Right lobe of liver (tissue), 6 donors: ENCODE measurements around the gene RNF138. TPM values are rescaled to one million over a fixed set of nuclear protein-coding genes. Genes with fewer than 3 reads are reported as not detected.

ENCODE experiments used
- ATAC-seq, 4 donors: fragments of 200-7000 bp; cut with Tn5 transposase; one replicate each; pipeline ENCODE4 v1.9.1; 2020; ENCODE audit warnings: mild to moderate bottlenecking in 4 of 4, moderate library complexity in 4 of 4
- DNase-seq, 3 donors: peaks; one replicate each; pipeline ENCODE4 v3.0.0-alpha.2; 2020
- H3K27ac ChIP-seq, 3 donors: fragments of 200-600 bp; one replicate each; pipeline ENCODE4 v1.8.0; 2022
- H3K27me3 ChIP-seq, 2 donors: fragments of 200-600 bp; one replicate each; pipeline ENCODE4 v1.8.0; 2022
- H3K36me3 ChIP-seq, 4 donors: fragments of 200-600 bp; sonication (generic) in 1 of 4; one replicate each; pipeline versions ENCODE4 v1.5.1 to v1.8.0; 2017 to 2022; ENCODE audit warnings: control low read depth in 1 of 4
- H3K4me1 ChIP-seq, 4 donors: fragments of 200-600 bp; sonication (generic) in 1 of 4; one replicate each; pipeline versions ENCODE4 v1.5.1 to v1.8.0; 2017 to 2022; ENCODE audit warnings: control low read depth in 1 of 4
- H3K4me3 ChIP-seq, 3 donors: fragments of 200-600 bp; one replicate each; pipeline ENCODE4 v1.8.0; 2022
- H3K9me3 ChIP-seq, 4 donors: fragments of 200-600 bp; sonication (generic) in 1 of 4; one replicate each; pipeline versions ENCODE4 v1.5.1 to v1.8.0; 2017 to 2022; ENCODE audit warnings: control low read depth in 1 of 4
- CTCF ChIP-seq, 4 donors: fragments of 200-600 bp in 3 of 4; fragments of 450-650 bp in 1 of 4; IDR thresholded peaks; one replicate each; pipeline versions ENCODE4 v1.5.1 to v1.8.0; 2016 to 2022; ENCODE audit warnings: antibody characterized with exemption in 4 of 4, mild to moderate bottlenecking in 2 of 4
- POLR2A ChIP-seq: fragments of 450-650 bp; IDR thresholded peaks from one replicate; pipeline ENCODE4 v1.6.1; 2017; ENCODE audit warnings: antibody characterized with exemption, mild to moderate bottlenecking
- WGBS: methylation state at CpG from one replicate; pipeline ENCODE4 v1.1.6; 2018; ENCODE audit warnings: low coverage, low lambda C conversion rate; ENCODE audit not compliant: insufficient coverage; ENCODE audit errors: missing lambda C conversion rate; 5-methylcytosine and 5-hydroxymethylcytosine counted together
- intact Hi-C, 2 donors: fragments of 100-400 bp; cut with DNase I; formaldehyde crosslinking; loops; one replicate each; pipeline versions ENCODE4 v1.11.2 to v1.14.1; 2022
- total RNA-seq, 6 experiments: library from RNA; depleted of rRNA in 2 of 6; stranded (reverse); fragments of >200 nt in 2 of 6; fragmentation: NEBNext Ultra II Directional in 3 of 6; extraction: Animal tissue kit (Norgen Biotek cat#: 25700) in 3 of 6; gene quantifications; one replicate each; pipeline versions ENCODE4 v1.1.0 to v1.2.4, GENCODE V29; 2016 to 2023
- donor health status: DM: no; HTN: yes; CAD: no.
- donor health status: DM: no; HTN: no; CAD: no.
- donor health status: DM: no; HTN: no; CAD: no.
- donor health status: DM: no; HTN: yes; CAD: no.
- donor health status: DM: no; HTN: yes; CAD: no.

The RNF138 gene
- total RNA-seq, 6 experiments from 2014 or later = 9.3 to 17.5 (median 12.7) TPM

- 29% methylated on average over 1 of the region's 1 CpG for WGBS
These were observed 46.8 kb downstream of the RNF138 start for GRCh38 chr18:32138332-32138982.

DNA sequence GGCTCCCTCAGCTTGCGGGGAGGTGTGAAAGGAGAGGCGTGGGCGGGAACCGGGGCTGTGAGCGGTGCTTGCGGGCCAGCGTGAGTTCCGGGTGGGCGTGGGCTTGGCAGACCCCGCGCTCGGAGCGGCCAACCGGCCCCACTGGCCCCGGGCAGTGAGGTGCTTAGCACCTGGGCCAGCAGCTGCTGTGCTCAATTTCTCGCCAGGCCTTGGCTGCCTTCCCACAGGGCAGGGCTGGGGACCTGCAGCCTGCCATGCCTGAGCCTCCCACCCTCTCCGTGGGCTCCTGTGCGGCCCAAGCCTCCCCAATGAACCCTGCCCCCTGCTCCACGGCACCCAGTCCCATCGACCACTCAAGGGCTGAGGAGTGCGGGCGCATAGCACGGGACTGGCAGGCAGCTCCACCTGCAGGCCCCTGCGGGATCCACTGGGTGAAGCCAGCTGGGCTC is 48.2 kb downstream of the RNF138 start:
- H3K4me1 ChIP-seq = no peaks in the 10 kb centered on the region
- no peaks in the 10 kb centered on the region for H3K27me3 ChIP-seq
- H3K27ac ChIP-seq = no peak overlapping the region
- H3K4me3 ChIP-seq = no peak overlapping the region
- DNase-seq (no peak), ATAC-seq (no peak)
- intact Hi-C loops = no loop called here
- no peak for TF ChIP-seq POLR2A
- no peak for TF ChIP-seq CTCF (IDR thresholded peaks at IDR 0.05)
- 94% methylated on average over 14 of the region's 24 CpGs for WGBS
- H3K9me3 ChIP-seq = no peaks in the 10 kb centered on the region
- no peaks in the 10 kb centered on the region for H3K36me3 ChIP-seq

More at GRCh38 chr18:32138332-32138982, 46.8 kb downstream of the RNF138 start:
- Histone ChIP-seq H3K36me3 (no peaks in the 10 kb centered on the region), H3K4me1 (no peaks in the 10 kb centered on the region), H3K4me3 (no peak overlapping the region), H3K27me3 (no peaks in the 10 kb centered on the region), H3K27ac (no peak overlapping the region), H3K9me3 (no peaks in the 10 kb centered on the region)
- ATAC-seq = no peak
- DNase-seq = no peak
- intact Hi-C loops = no loop called here
- no peak for TF ChIP-seq CTCF (IDR thresholded peaks at IDR 0.05)
- no peak for TF ChIP-seq POLR2A

DNA sequence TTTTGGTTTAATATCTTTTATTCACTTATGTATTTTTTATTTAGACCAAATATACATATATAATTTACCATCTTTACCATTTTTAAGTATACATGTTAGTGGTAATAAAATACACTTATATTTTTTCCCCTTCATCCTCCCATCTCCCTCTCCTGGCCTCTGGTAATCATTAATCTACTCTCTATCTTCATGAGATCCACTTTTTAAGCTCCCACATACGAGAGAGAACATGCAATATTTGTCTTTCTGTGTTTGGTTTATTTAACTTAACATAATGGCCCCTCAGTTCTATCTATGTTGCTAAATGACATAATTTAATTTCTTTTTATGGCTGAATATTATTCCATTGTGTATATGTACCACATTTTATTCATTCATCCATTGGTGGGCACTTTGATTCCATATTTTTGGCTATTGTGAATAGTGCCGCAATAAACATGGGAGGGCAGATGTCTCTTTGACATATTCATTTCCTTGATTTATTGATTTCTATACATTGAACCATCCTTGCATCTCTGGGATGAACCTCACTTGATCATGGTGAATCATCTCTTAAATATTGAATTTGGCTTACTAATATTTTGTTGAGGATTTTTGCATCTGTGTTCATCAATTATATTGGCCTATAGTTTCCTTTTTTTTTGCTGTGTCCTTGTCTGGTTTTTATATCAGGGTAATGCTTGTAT is 56.7 kb downstream of the RNF138 start:
- no peaks in the 10 kb centered on the region for H3K9me3 ChIP-seq
- H3K27ac ChIP-seq = no peak overlapping the region
- intact Hi-C loops = no loop called here
- WGBS = 34% methylated on average over 2 of the region's 2 CpGs
- no peak overlapping the region for H3K4me3 ChIP-seq
- DNase-seq (no peak), ATAC-seq (peak in 2 of 4 donors; percentile 61 to 70)
- no peaks in the 10 kb centered on the region for H3K27me3 ChIP-seq
- TF ChIP-seq CTCF (IDR thresholded peaks at IDR 0.05) (no peak), POLR2A (no peak)
- H3K36me3 ChIP-seq = no peaks in the 10 kb centered on the region
- H3K4me1 ChIP-seq = no peaks in the 10 kb centered on the region

DNA sequence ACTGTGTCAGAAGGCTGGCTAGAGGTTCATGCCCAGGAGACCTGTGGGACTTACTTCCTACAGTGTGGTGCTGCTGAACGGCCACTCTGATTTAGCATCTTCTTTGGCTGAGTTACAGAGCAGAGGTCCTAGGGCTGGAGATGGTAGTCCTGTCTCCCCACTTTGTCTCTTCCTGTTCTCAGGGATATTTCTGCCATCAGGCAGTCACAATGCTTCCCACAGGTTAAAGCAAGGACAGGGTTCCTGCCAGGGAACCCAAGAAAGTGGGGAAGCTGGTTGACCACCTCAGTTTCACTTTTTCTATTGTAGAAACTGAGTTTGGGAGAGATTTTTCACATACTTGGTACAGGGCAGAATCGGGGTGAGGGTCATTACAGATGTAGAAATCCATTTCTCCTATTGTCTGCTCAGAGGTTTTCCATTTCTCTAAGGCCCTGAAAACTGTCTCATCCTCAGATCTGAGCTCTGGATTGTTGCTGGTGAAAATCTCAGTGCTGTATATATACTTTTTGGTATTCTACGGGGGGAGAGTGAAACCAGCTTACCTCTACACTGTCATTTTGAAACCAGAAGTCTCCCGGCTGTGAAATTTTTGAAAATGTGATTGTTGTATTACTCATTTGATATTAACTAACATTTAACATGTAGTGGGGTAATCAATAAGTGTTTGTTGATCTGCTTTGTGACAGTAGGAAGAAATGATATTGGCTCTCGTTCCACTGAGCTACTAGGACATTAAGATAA is 61.2 kb downstream of the RNF138 start:
- TF ChIP-seq CTCF (IDR thresholded peaks at IDR 0.05) (no peak), POLR2A (no peak)
- Histone ChIP-seq H3K27ac (no peak overlapping the region), H3K36me3 (no peaks in the 10 kb centered on the region), H3K9me3 (no peaks in the 10 kb centered on the region), H3K4me1 (no peaks in the 10 kb centered on the region), H3K27me3 (no peaks in the 10 kb centered on the region), H3K4me3 (no peak overlapping the region)
- no peak for DNase-seq
- WGBS = 45% methylated on average over 4 of the region's 5 CpGs
- no peak for ATAC-seq
- intact Hi-C loops = loop anchor here (10.0 kb wide), 2 partner anchors 122 to 402 kb away; no protein-coding TSS in a partner anchor
